NCI-H2196 treated with DMSO at 0.1 percent for 48 hours (cell line): ENCODE measurements around the gene CFAP20DC.
"Not testable (repeated sequence)": the region's sequence is repeated elsewhere in the genome, so short reads cannot be mapped to it uniquely, and the experiment has no call there.

Experiments used
- DNase-seq: peaks from one replicate; lab custom pipeline; 2025; ENCODE audit not compliant: unreplicated experiment; lab: John Stamatoyannopoulos, UW

Gene CFAP20DC

DNA sequence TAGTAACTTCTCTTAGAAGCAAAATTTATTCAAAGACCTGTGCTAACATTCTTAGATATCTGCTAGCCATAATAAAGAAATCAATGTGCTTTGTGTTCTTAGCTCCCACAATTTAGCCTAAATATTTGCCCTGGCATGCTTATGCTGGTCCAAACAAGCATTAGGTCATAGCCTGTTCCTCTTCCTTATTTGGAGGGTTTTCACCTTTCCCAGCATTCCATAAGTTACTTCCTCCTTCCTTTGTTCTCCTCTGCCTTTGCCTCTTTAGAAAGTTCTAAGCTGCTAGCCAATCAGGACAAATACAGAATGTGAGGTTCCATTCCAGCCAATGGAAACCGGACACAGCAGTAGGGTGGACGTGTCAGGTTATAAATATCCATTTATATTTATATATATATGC lies 345.5 kb downstream of the CFAP20DC start:
- not testable (repeated sequence) for DNase-seq

DNA sequence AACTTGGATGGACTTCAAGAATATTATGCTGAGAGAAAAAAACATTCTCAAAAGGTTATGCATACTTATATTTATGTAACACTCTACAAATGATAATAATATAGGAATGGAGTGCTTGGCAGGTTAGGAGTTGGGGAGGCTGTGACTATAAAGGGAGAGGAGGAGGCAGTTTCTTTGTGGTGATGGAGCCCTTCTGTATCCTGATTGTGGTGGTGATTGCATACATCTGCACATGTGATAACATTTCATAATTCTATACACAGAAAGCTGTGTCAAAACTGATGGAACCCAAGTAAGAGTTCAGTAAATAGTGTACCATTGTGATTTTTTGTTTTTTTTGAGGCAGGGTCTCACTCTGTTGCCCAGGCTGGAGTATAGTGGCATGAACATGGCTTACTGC lies 351.6 kb downstream of the CFAP20DC start:
- no peak for DNase-seq

DNA sequence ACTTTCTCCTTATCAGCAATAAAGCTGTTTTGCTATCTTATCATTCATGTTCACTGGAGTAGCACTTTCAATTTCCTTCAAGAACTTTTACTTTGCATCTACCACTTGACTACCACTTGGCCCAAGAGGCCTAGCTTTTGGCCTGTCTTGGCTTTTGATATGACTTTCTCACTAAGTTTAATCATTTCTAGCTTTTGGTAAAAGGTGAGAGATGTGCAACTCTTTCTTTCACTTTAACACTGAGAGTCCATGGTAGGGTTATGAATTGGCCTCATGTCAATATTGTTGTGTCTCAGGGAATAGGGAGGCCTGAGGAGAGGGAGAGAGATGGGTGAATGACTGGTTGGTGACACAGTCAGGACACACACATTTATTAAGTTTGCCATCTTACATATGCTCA lies 352.3 kb downstream of the CFAP20DC start:
- no peak for DNase-seq

DNA sequence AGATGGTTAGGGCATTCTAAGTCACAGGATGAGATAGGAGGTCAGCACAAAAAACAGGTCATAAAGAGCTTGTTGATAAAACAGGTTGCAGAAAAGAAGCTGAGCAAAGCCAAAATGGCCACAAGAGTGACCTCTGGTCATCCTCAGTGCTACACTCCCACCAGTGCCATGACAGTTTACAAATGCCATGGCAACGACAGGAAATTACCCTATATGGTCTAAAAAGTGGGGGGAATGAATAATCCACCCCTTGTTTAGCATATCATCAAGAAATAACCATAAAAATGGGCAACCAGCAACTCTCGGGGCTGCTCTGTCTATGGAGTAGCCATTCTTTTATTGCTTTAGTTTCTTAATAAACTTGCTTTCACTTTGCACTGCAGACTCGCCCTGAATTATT lies 353.0 kb downstream of the CFAP20DC start:
- DNase-seq: not testable (repeated sequence)

DNA sequence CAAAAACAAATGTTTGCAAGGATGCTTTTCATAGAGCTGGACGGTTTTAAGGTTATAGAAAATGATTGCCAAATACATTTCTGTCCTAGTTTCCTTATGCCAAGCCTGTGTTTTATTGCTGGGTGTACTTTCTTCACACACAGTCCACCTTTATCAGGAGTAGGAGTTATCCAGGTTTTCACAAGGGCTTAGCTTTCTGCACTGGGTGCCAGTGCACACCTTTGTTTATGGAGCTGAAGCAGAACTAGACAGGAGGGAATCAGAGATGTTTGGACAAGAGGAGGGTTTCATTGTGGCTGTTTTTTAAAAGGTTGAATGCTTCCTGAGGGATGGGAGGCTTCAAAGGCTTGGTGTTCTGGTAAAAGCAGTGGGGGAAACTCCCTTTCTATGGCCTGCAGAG lies 353.7 kb downstream of the CFAP20DC start:
- DNase-seq: no peak

DNA sequence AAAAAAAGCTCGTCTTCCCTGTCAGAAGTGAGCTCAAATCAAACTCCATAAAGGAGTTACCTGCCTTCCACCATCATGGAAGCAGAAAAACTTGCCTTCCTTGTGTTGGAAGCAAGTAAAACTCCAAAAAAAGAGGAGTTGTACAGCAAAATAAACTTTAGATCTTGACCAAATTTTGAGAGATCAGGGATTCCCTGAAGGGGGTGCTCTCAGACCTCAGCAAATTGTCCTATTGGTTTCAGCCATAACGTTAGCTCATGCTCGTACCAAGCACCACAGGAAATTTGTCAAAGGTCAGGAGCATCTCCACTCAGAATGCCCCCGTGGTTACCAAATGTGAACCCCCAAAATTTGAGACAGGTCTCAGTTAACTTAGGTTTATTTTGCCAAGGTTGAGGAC lies 354.5 kb downstream of the CFAP20DC start:
- not testable (repeated sequence) for DNase-seq

DNA sequence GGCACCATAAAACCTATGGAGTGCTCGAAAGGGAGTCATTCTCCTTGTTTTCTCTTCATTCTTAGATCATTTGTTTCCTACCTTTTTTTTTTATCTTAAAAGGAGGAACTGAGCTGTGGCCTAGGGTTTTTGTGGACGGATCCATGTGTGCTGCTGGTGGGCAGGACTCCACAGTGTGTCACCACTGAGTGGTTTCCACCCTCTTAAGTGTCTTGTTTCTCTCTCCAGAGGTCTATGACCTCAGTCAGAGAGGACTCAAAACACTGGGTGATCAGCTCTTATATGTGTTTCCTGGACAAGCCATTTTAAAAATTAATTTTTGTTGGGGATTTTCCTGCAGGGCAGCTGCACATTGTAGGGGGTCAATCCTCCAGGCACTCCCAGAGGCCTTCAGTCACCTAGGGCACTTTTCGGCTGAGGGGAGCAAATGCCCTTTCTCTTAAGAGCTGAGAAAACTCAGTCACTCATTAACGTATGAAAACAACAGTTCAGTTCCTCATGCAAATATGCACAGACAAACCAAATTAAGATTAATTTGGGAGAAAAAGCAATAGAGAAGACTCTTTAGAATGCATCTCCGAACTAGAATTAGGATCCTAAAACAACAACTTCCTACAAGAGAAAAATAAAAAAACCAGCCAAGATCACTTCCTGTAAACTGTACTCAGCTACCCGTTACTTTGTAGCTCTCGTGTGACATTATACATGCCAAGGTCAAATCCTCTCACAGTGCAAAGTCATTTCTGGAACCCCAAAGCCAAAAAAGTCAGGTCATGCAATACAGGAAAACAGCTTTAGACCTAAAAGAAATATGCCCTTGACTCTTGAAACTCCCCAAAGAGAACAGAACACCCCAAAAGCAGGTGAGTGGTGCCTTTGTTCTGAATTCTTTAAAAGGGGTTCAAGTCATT lies 355.6 kb downstream of the CFAP20DC start:
- DNase-seq: no peak

DNA sequence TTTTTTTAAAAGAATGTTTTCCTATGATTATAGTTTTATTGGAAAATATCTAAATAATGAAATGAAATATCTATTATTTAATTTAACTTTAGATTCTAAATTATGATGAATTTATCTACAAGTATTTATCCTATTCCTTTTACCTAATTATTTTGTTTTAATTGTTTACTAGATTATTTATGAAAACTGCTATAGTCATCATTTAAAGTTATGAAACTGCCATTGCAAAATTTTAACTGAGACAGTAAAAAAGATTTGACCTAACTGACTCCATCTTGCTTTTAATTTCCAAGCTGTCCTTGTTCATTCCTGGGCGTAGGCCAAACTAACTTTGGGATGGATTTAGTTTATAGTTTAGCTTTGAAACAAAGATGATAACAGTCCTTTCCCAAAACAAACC lies 357.3 kb downstream of the CFAP20DC start:
- no peak for DNase-seq
